Peyer's patch (tissue), 4 donors: ENCODE measurements around the gene FOXD3. TPM values are rescaled to one million over a fixed set of nuclear protein-coding genes. Genes with fewer than 3 reads are reported as not detected.

Experiments used
- DNase-seq, 3 donors: peaks; one replicate each; pipeline ENCODE4 v3.0.0-alpha.2; 2017 to 2019
- H3K27ac ChIP-seq, 4 donors: fragments of 200-600 bp; sonication (generic); one replicate each; pipeline ENCODE4 v1.5.1; 2016 to 2019
- H3K27me3 ChIP-seq, 2 donors: fragments of 200-600 bp; sonication (generic); one replicate each; pipeline ENCODE4 v1.5.1; 2019
- H3K36me3 ChIP-seq, 3 donors: fragments of 200-600 bp; sonication (generic); one replicate each; pipeline ENCODE4 v1.5.1; 2016 to 2019
- H3K4me1 ChIP-seq, 4 donors: fragments of 200-600 bp; sonication (generic); one replicate each; pipeline ENCODE4 v1.5.1; 2016 to 2019
- H3K4me3 ChIP-seq, 4 donors: fragments of 200-600 bp; sonication (generic); 1 replicate in 3 of 4; 2 replicates in 1 of 4; pipeline ENCODE4 v1.5.1; 2016 to 2019; ENCODE audit warnings: mild to moderate bottlenecking in 1 of 4
- H3K9me3 ChIP-seq, 4 donors: fragments of 200-600 bp; sonication (generic); one replicate each; pipeline ENCODE4 v1.5.1; 2016 to 2019; ENCODE audit warnings: mild to moderate bottlenecking in 1 of 4
- POLR2A ChIP-seq, 2 donors: fragments of 450-650 bp; IDR thresholded peaks; one replicate each; pipeline ENCODE4 v1.5.1; 2017; ENCODE audit warnings: antibody characterized with exemption in 2 of 2, mild to moderate bottlenecking in 2 of 2, moderate library complexity in 2 of 2
- total RNA-seq, 4 donors: library from RNA; depleted of rRNA; stranded (reverse); fragments of >200 nt; gene quantifications; one replicate each; pipeline ENCODE4 v1.1.0, GENCODE V29; 2016
- TF ChIP-seq, protein P1 (sequence below), 6 experiments: fragments of 450-650 bp in 4 of 6; fragments of 200-600 bp in 2 of 6; sonication (generic) in 1 of 6; IDR thresholded peaks; one replicate each; pipeline ENCODE4 v1.5.1; 2017 to 2019; ENCODE audit warnings: antibody characterized with exemption in 6 of 6, mild to moderate bottlenecking in 3 of 6, moderate library complexity in 1 of 6

Gene FOXD3
- total RNA-seq, 4 donors from 2014 or later, result not detected

DNA sequence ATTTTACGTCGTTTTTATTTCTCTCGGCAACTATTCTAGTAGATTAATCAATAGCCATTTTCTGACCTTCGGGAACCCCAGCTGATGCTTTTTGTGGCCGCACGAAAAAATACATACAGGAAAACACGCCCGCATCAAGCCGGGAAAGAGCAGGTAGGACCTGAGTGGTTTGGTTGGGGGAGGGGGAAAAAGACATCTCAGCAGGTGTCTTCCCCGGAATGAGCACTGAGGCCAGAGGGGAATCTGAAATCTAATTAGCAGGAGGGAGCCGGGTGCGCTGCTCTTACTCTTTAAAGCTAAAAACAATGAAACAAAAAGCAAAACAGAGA lies 618 bp upstream of the FOXD3 start:
- TF ChIP-seq, protein P1, sequence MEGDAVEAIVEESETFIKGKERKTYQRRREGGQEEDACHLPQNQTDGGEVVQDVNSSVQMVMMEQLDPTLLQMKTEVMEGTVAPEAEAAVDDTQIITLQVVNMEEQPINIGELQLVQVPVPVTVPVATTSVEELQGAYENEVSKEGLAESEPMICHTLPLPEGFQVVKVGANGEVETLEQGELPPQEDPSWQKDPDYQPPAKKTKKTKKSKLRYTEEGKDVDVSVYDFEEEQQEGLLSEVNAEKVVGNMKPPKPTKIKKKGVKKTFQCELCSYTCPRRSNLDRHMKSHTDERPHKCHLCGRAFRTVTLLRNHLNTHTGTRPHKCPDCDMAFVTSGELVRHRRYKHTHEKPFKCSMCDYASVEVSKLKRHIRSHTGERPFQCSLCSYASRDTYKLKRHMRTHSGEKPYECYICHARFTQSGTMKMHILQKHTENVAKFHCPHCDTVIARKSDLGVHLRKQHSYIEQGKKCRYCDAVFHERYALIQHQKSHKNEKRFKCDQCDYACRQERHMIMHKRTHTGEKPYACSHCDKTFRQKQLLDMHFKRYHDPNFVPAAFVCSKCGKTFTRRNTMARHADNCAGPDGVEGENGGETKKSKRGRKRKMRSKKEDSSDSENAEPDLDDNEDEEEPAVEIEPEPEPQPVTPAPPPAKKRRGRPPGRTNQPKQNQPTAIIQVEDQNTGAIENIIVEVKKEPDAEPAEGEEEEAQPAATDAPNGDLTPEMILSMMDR (IDR thresholded peaks at IDR 0.05), result no peak
- no peak for TF ChIP-seq POLR2A (IDR thresholded peaks at IDR 0.05)
- Histone ChIP-seq H3K9me3 (peaks cover 0 to 30% (median 0%) of the 10 kb centered on the region in 4 donors), H3K4me3 (peak overlapping the region; percentile 33 to 52 (median 46)), H3K27ac (no peak overlapping the region), H3K36me3 (no peaks in the 10 kb centered on the region), H3K27me3 (peaks cover 6 to 87% of the 10 kb centered on the region in 2 donors), H3K4me1 (peaks cover 0 to 51% (median 20%) of the 10 kb centered on the region in 4 donors)
- no peak for DNase-seq

DNA sequence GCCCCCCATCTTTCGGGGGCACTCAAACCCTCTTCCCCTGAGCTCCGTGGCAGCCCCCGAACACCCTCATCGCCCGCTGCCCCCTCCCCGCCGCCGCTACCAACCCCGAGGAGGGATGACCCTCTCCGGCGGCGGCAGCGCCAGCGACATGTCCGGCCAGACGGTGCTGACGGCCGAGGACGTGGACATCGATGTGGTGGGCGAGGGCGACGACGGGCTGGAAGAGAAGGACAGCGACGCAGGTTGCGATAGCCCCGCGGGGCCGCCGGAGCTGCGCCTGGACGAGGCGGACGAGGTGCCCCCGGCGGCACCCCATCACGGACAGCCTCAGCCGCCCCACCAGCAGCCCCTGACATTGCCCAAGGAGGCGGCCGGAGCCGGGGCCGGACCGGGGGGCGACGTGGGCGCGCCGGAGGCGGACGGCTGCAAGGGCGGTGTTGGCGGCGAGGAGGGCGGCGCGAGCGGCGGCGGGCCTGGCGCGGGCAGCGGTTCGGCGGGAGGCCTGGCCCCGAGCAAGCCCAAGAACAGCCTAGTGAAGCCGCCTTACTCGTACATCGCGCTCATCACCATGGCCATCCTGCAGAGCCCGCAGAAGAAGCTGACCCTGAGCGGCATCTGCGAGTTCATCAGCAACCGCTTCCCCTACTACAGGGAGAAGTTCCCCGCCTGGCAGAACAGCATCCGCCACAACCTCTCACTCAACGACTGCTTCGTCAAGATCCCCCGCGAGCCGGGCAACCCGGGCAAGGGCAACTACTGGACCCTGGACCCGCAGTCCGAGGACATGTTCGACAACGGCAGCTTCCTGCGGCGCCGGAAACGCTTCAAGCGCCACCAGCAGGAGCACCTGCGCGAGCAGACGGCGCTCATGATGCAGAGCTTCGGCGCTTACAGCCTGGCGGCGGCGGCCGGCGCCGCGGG lies 837 bp downstream of the FOXD3 start:
- Histone ChIP-seq H3K27ac (no peak overlapping the region), H3K9me3 (peaks cover 0 to 35% (median 0%) of the 10 kb centered on the region in 4 donors), H3K4me1 (peaks cover 0 to 46% (median 16%) of the 10 kb centered on the region in 4 donors), H3K27me3 (peaks cover 6 to 86% of the 10 kb centered on the region in 2 donors), H3K4me3 (peak overlapping the region; percentile 33 to 52 (median 46)), H3K36me3 (no peaks in the 10 kb centered on the region)
- peak in 2 of 3 donors; percentile 58 to 74 for DNase-seq
- no peak for TF ChIP-seq POLR2A (IDR thresholded peaks at IDR 0.05)
- TF ChIP-seq, protein P1 (IDR thresholded peaks at IDR 0.05), result peak in 1 of 6 experiments; percentile 9

DNA sequence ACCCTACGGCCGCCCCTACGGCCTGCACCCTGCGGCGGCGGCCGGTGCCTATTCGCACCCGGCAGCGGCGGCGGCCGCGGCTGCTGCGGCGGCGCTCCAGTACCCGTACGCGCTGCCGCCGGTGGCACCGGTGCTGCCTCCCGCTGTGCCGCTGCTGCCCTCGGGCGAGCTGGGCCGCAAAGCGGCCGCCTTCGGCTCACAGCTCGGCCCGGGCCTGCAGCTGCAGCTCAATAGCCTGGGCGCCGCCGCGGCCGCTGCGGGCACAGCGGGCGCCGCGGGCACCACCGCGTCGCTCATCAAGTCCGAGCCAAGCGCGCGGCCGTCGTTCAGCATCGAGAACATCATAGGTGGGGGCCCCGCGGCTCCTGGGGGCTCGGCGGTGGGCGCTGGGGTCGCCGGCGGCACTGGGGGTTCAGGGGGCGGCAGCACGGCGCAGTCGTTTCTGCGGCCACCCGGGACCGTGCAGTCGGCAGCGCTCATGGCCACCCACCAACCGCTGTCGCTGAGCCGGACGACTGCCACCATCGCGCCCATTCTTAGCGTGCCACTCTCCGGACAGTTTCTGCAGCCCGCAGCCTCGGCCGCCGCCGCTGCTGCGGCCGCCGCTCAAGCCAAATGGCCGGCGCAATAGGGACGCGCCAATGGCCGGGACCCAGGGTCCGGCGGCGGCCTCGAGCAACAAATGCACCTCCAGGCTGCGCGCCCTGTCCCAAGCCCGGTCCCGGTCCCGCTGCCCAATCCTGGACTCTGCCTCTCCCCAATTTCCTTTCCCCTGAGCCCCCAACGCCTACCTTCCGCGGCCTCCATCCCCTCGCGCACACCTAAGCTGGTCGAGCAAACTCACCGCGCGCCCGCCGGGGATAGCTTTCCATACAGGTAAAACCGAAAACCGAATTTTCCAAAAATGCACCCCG lies 1.8 kb downstream of the FOXD3 start:
- Histone ChIP-seq H3K4me3 (peak overlapping the region in 3 of 4 donors; percentile 45 to 52 (median 48)), H3K9me3 (peaks cover 0 to 30% (median 0%) of the 10 kb centered on the region in 4 donors), H3K36me3 (no peaks in the 10 kb centered on the region), H3K27ac (no peak overlapping the region), H3K27me3 (peaks cover 6 to 79% of the 10 kb centered on the region in 2 donors), H3K4me1 (peaks cover 0 to 46% (median 16%) of the 10 kb centered on the region in 4 donors)
- TF ChIP-seq, protein P1 (IDR thresholded peaks at IDR 0.05), result peak in 1 of 6 experiments; percentile 11
- no peak for TF ChIP-seq POLR2A (IDR thresholded peaks at IDR 0.05)
- no peak for DNase-seq

DNA sequence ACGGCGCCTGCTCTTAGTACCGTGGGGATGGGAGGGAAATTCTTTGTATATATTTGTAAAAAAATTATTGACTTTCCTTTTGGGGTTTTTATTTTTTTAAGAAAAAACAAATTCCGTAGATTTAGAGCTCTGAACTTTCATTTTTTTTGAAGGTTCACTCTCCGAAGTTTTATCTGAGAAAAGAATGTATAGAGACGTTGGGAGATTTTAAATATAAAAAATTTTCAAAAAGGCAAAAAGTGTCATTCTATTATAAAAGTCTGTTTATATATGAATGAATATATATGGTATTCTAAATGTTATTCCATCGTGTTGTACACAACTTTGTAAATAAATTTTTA lies 2.4 kb downstream of the FOXD3 start:
- H3K9me3 ChIP-seq, result peaks cover 0 to 24% (median 0%) of the 10 kb centered on the region in 4 donors
- no peaks in the 10 kb centered on the region for H3K36me3 ChIP-seq
- no peak overlapping the region for H3K4me3 ChIP-seq
- TF ChIP-seq POLR2A (IDR thresholded peaks at IDR 0.05), result no peak
- TF ChIP-seq, protein P1 (IDR thresholded peaks at IDR 0.05), result no peak
- DNase-seq, result no peak
- peaks cover 0 to 46% (median 16%) of the 10 kb centered on the region in 4 donors for H3K4me1 ChIP-seq
- H3K27me3 ChIP-seq, result peaks cover 6 to 79% of the 10 kb centered on the region in 2 donors
- no peak overlapping the region for H3K27ac ChIP-seq

DNA sequence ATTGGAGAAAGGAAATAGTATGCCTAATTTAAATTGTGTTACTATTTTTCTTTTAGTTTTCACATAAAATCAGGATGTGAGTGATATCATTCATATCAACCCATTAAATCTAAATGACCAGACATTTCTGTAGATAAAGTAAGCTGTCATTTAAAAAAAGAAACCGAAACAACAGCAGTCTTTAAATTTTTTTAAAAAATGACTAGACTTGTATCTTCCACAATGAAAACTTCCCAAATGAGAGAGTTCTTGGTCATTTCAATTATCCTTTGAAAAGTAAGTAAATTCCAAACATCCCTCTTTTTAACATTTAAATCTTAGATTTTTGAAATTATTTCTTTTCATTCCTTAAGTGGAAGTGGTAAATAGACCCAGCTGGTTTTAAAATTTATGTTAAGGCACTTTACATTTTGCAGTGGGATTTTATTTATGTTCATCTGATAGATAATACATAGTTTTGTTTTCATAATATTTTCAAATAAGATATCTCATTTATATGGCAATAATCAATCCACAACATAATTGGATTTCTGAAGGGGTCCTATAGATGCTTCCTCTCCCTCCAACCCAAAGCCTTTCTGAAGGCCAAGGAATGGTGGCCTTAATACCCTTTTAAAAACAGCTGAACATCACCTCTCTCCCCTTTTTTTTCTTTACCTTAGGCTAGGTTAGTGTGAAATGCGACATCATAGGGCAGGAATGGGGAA lies 3.1 kb downstream of the FOXD3 start:
- Histone ChIP-seq H3K27ac (no peak overlapping the region), H3K9me3 (peaks cover 0 to 24% (median 0%) of the 10 kb centered on the region in 4 donors), H3K4me3 (no peak overlapping the region), H3K4me1 (peaks cover 0 to 43% (median 16%) of the 10 kb centered on the region in 4 donors), H3K27me3 (peaks cover 6 to 79% of the 10 kb centered on the region in 2 donors), H3K36me3 (no peaks in the 10 kb centered on the region)
- TF ChIP-seq, protein P1 (IDR thresholded peaks at IDR 0.05), result no peak
- TF ChIP-seq POLR2A (IDR thresholded peaks at IDR 0.05), result no peak
- DNase-seq, result no peak
